Measurements from ENCODE around the gene LMLN. TPM values are rescaled to one million over a fixed set of nuclear protein-coding genes. Genes with fewer than 3 reads are reported as not detected.

Gene LMLN
- total RNA-seq (2021) (15.9 and 17.4 TPM in 2 replicates), Bru-seq, nascent RNA (percentile 59 among the genes with signal in this experiment), BruChase-seq, experiment 1, labeled RNA remaining after a 2-hour chase (percentile 58 among the genes with signal in this experiment), BruChase-seq, experiment 2, labeled RNA remaining after a 6-hour chase (percentile 59 among the genes with signal in this experiment)
- long read RNA-seq, partial matches to known transcripts, result 5 of 14 reads
- long read RNA-seq, other reads (novel, unspliced or antisense), result 7 of 14 reads

- CTCF ChIA-PET, result no interaction called here
- TF ChIP-seq EZH2 (IDR thresholded peaks at IDR 0.05; ENCODE audit: borderline replicate concordance, low read depth, low read length, poor library complexity, severe bottlenecking) (no peak), CTCF (conservative IDR thresholded peaks at IDR 0.05; ENCODE audit: low read depth, low read length) (no peak)
- peaks cover 20% of the 10 kb centered on the region for H3K36me3 ChIP-seq (ENCODE audit: insufficient read depth, low read length, poor library complexity, severe bottlenecking)
- DNase-seq (ENCODE audit: low spot score), result peak; percentile 98
- H3K4me1 ChIP-seq (ENCODE audit: insufficient read depth, low read length, poor library complexity, severe bottlenecking), result peaks cover 40% of the 10 kb centered on the region
- H3K9me3 ChIP-seq (ENCODE audit: low read depth, low read length, poor library complexity, severe bottlenecking), result no peaks in the 10 kb centered on the region
- peak within 1 kb of the TSS; percentile 75 for H3K4me3 ChIP-seq (ENCODE audit: low read depth, low read length, poor library complexity, severe bottlenecking)
- POLR2A ChIA-PET (ENCODE audit: low non-redundant PET), result no interaction called here
- H3K27me3 ChIP-seq (replicated peaks; ENCODE audit: insufficient read depth, low read depth, low read length, poor library complexity), result no peaks in the 10 kb centered on the region
- intact Hi-C loops (cut with micrococcal nuclease; ENCODE audit: unreplicated experiment), result loop anchor here (10.0 kb wide), 1 partner anchor 125 kb away; no protein-coding TSS in a partner anchor
- H3K27ac ChIP-seq (ENCODE audit: low read depth, low read length, poor library complexity, severe bottlenecking), result peak within 1 kb of the TSS; percentile 83
- BruUV-seq (replicated peaks), result no TSS peak
These were observed at the start of gene LMLN for GRCh38 chr3:197959891-197960693. Gene LMLN, plus strand, starts transcription at chr3:197960217. Its CDS starts 29 bp downstream, at chr3:197960246.

- no peak overlapping the region for H3K27ac ChIP-seq (ENCODE audit: low read depth, low read length, poor library complexity, severe bottlenecking)
These were observed 47.1 kb upstream of the LMLN start for GRCh38 chr3:197912741-197913476.

More at GRCh38 chr3:197912741-197913476, 47.1 kb upstream of the LMLN start:
- intact Hi-C loops (cut with micrococcal nuclease; ENCODE audit: unreplicated experiment), result no loop called here
- H3K27me3 ChIP-seq (replicated peaks; ENCODE audit: insufficient read depth, low read depth, low read length, poor library complexity), result no peaks in the 10 kb centered on the region
- no peak for TF ChIP-seq CTCF (conservative IDR thresholded peaks at IDR 0.05; ENCODE audit: low read depth, low read length)
- no peaks in the 10 kb centered on the region for H3K9me3 ChIP-seq (ENCODE audit: low read depth, low read length, poor library complexity, severe bottlenecking)
- DNase-seq (ENCODE audit: low spot score), result no peak
- no peak overlapping the region for H3K4me3 ChIP-seq (ENCODE audit: low read depth, low read length, poor library complexity, severe bottlenecking)
- BruUV-seq (replicated peaks), result no TSS peak
- no peaks in the 10 kb centered on the region for H3K36me3 ChIP-seq (ENCODE audit: insufficient read depth, low read length, poor library complexity, severe bottlenecking)
- POLR2A ChIA-PET (ENCODE audit: low non-redundant PET), result no interaction called here
- peaks cover 6% of the 10 kb centered on the region for H3K4me1 ChIP-seq (ENCODE audit: insufficient read depth, low read length, poor library complexity, severe bottlenecking)
- CTCF ChIA-PET, result no interaction called here

Measured in A673 (cell line).